CMK (cell line): ENCODE results near the gene TMEM61.
"Not testable (repeated sequence)": the region's sequence is repeated elsewhere in the genome, so short reads cannot be mapped to it uniquely, and the experiment has no call there.

Experiments
- DNase-seq: peaks from one replicate; pipeline ENCODE4 v3.0.0-alpha.2; 2010; ENCODE audit warnings: low read depth

The TMEM61 gene

GRCh38 chr1:54980528-54981241 is at the start of gene TMEM61:
Gene TMEM61 (plus strand): TSS chr1:54980628. CDS start chr1:54981066, 438 bp downstream.
- DNase-seq: no peak

- no peak for DNase-seq
These were observed 49.1 kb upstream of the TMEM61 start for GRCh38 chr1:54931275-54931840.

- DNase-seq: not testable (repeated sequence)
These were observed 46.3 kb upstream of the TMEM61 start for GRCh38 chr1:54934081-54934480.

GRCh38 chr1:54934869-54935268 is 45.6 kb upstream of the TMEM61 start:
- no peak for DNase-seq

GRCh38 chr1:54936791-54937190 is 43.6 kb upstream of the TMEM61 start:
- DNase-seq: no peak

GRCh38 chr1:54937469-54937868 is 43.0 kb upstream of the TMEM61 start:
- no peak for DNase-seq

- DNase-seq: not testable (repeated sequence)
These were observed 41.5 kb upstream of the TMEM61 start for GRCh38 chr1:54938955-54939354.

GRCh38 chr1:54940042-54940441 is 40.4 kb upstream of the TMEM61 start:
- DNase-seq: no peak

- no peak for DNase-seq
These were observed 37.5 kb upstream of the TMEM61 start for GRCh38 chr1:54942976-54943375.

- peak; percentile 56 for DNase-seq
These were observed 35.6 kb upstream of the TMEM61 start for GRCh38 chr1:54944610-54945392.

GRCh38 chr1:54945393-54945936 is 35.0 kb upstream of the TMEM61 start:
- no peak for DNase-seq

- no peak for DNase-seq
These were observed 32.9 kb upstream of the TMEM61 start for GRCh38 chr1:54947540-54947939.

- no peak for DNase-seq
These were observed 31.4 kb upstream of the TMEM61 start for GRCh38 chr1:54949053-54949452.

GRCh38 chr1:54950006-54950368 is 30.4 kb upstream of the TMEM61 start:
- DNase-seq: no peak

- no peak for DNase-seq
These were observed 29.9 kb upstream of the TMEM61 start for GRCh38 chr1:54950369-54951163.

GRCh38 chr1:54951810-54952226 is 28.6 kb upstream of the TMEM61 start:
- DNase-seq: no peak

- DNase-seq: no peak
These were observed 27.3 kb upstream of the TMEM61 start for GRCh38 chr1:54952950-54953718.

- DNase-seq: no peak
These were observed 26.6 kb upstream of the TMEM61 start for GRCh38 chr1:54953846-54954245.

GRCh38 chr1:54955359-54955758 is 25.1 kb upstream of the TMEM61 start:
- DNase-seq: no peak

GRCh38 chr1:54956726-54957125 is 23.7 kb upstream of the TMEM61 start:
- DNase-seq: no peak

- no peak for DNase-seq
These were observed 21.2 kb upstream of the TMEM61 start for GRCh38 chr1:54959241-54959640.
